WTC11 (cell line): ENCODE data around the gene PHLDB1. TPM values are rescaled to one million over a fixed set of nuclear protein-coding genes. Genes with fewer than 3 reads are reported as not detected.

ENCODE experiments used
- ATAC-seq: fragments of 200-7000 bp; cut with Tn5 transposase; 2 replicates; pipeline ENCODE4 v1.10.0; 2021; ENCODE audit warnings: mild to moderate bottlenecking, moderate library complexity
- CTCF ChIA-PET: fragments of 300-600 bp; sonication (Branson Sonifier 250); formaldehyde crosslinking; loops from one replicate; lab custom pipeline; 2021; ENCODE audit warnings: antibody characterized with exemption; lab: Charles Lee
- POLR2A ChIA-PET: fragments of 350-600 bp; sonication (Branson Sonifier 250); formaldehyde crosslinking; loops from one replicate; lab custom pipeline; 2021; ENCODE audit warnings: antibody characterized with exemption; lab: Charles Lee
- DNase-seq: peaks from one replicate; pipeline ENCODE4 v3.0.0; 2021; ENCODE audit warnings: low spot score
- H3K27ac Mint-ChIP-seq: 2 replicates; pipeline ENCODE4 v1.8.0; 2021; ENCODE audit warnings: mixed read lengths
- H3K27me3 Mint-ChIP-seq: 2 replicates; pipeline ENCODE4 v1.8.0; 2021; ENCODE audit warnings: low read depth, mild to moderate bottlenecking, moderate library complexity, mixed read lengths
- H3K36me3 Mint-ChIP-seq: 2 replicates; pipeline ENCODE4 v1.8.0; 2021; ENCODE audit warnings: mixed read lengths
- H3K4me1 Mint-ChIP-seq: 2 replicates; pipeline ENCODE4 v1.8.0; 2022; ENCODE audit warnings: mixed read lengths
- H3K4me3 Mint-ChIP-seq: 2 replicates; pipeline ENCODE4 v1.8.0; 2021; ENCODE audit warnings: mild to moderate bottlenecking, moderate library complexity, mixed read lengths
- H3K9me3 Mint-ChIP-seq: 2 replicates; pipeline ENCODE4 v1.8.0; 2021; ENCODE audit warnings: mixed read lengths
- ATF1 ChIP-seq: sonication (generic); formaldehyde crosslinking; IDR thresholded peaks from 2 replicates; pipeline ENCODE4 v1.8.1; 2023; ENCODE audit warnings: mild to moderate bottlenecking, moderate library complexity, missing genetic modification reagents
- GTF2I ChIP-seq: fragments of 250-450 bp; sonication (Bioruptor Pico); conservative IDR thresholded peaks from 2 replicates; pipeline ENCODE4 v1.4.0; 2021; ENCODE audit warnings: mild to moderate bottlenecking
- NFATC4 ChIP-seq: fragments of 250-450 bp; sonication (Bioruptor Pico); IDR thresholded peaks from 2 replicates; pipeline ENCODE4 v1.9.0; 2021; ENCODE audit warnings: mild to moderate bottlenecking
- NR1H2 ChIP-seq: sonication (generic); formaldehyde crosslinking; IDR thresholded peaks from 2 replicates; pipeline ENCODE4 v1.9.0; 2021; ENCODE audit warnings: mild to moderate bottlenecking, moderate library complexity, missing genetic modification reagents
- NR3C1 ChIP-seq: sonication (generic); formaldehyde crosslinking; conservative IDR thresholded peaks from 2 replicates; pipeline ENCODE4 v1.8.1; 2023; ENCODE audit warnings: low read depth, mild to moderate bottlenecking, missing genetic modification reagents
- SMAD3 ChIP-seq: sonication (generic); formaldehyde crosslinking; IDR thresholded peaks from 2 replicates; pipeline ENCODE4 v1.8.0; 2022; ENCODE audit warnings: missing genetic modification reagents, mild to moderate bottlenecking, borderline replicate concordance
- SMAD4 ChIP-seq: sonication (generic); formaldehyde crosslinking; IDR thresholded peaks from 2 replicates; pipeline ENCODE4 v1.8.0; 2022; ENCODE audit warnings: mild to moderate bottlenecking, missing genetic modification reagents
- TP53 ChIP-seq: sonication (generic); formaldehyde crosslinking; IDR thresholded peaks from 2 replicates; pipeline ENCODE4 v1.8.1; 2023; ENCODE audit warnings: mild to moderate bottlenecking, missing genetic modification reagents
- ZNF121 ChIP-seq: sonication (generic); formaldehyde crosslinking; IDR thresholded peaks from 2 replicates; pipeline ENCODE4 v1.8.0; 2023; ENCODE audit warnings: missing genetic modification reagents
- ZNF138 ChIP-seq: sonication (generic); formaldehyde crosslinking; conservative IDR thresholded peaks from 2 replicates; pipeline ENCODE4 v1.8.1; 2022; ENCODE audit warnings: mild to moderate bottlenecking, moderate library complexity, missing genetic modification reagents
- total RNA-seq: library from RNA; stranded (reverse); gene quantifications from 3 replicates; pipeline ENCODE4 v1.2.3, GENCODE V29; 2021
- TF ChIP-seq, protein P1 (sequence below): sonication (generic); formaldehyde crosslinking; IDR thresholded peaks from 2 replicates; pipeline ENCODE4 v1.8.1; 2023; ENCODE audit warnings: mild to moderate bottlenecking, missing genetic modification reagents, moderate library complexity
- TF ChIP-seq, protein P2 (sequence below): sonication (generic); formaldehyde crosslinking; IDR thresholded peaks from 2 replicates; pipeline ENCODE4 v1.8.1; 2023; ENCODE audit warnings: mild to moderate bottlenecking, moderate library complexity, missing genetic modification reagents
- TF ChIP-seq, protein P3 (sequence below): sonication (generic); formaldehyde crosslinking; IDR thresholded peaks from 2 replicates; pipeline ENCODE4 v1.8.1; 2022; ENCODE audit warnings: mild to moderate bottlenecking, moderate library complexity, missing genetic modification reagents
- TF ChIP-seq, protein P4 (sequence below): fragments of 250-450 bp; sonication (Bioruptor Pico); IDR thresholded peaks from 2 replicates; pipeline ENCODE4 v1.8.0; 2021; ENCODE audit warnings: mild to moderate bottlenecking
- TF ChIP-seq, protein P5 (sequence below): sonication (generic); formaldehyde crosslinking; IDR thresholded peaks from 2 replicates; pipeline ENCODE4 v1.8.1; 2023; ENCODE audit warnings: mild to moderate bottlenecking, missing genetic modification reagents, moderate library complexity
- TF ChIP-seq, protein P6 (sequence below): sonication (generic); formaldehyde crosslinking; IDR thresholded peaks from 2 replicates; pipeline ENCODE4 v1.8.0; 2023; ENCODE audit warnings: mild to moderate bottlenecking, missing genetic modification reagents
- TF ChIP-seq, protein P7 (sequence below): sonication (generic); formaldehyde crosslinking; IDR thresholded peaks from 2 replicates; pipeline ENCODE4 v1.8.1; 2022; ENCODE audit warnings: low read depth, mild to moderate bottlenecking, moderate library complexity, missing genetic modification reagents, borderline replicate concordance

Gene PHLDB1
- total RNA-seq, 1 experiment from 2014 or later: 83.1 TPM

DNA sequence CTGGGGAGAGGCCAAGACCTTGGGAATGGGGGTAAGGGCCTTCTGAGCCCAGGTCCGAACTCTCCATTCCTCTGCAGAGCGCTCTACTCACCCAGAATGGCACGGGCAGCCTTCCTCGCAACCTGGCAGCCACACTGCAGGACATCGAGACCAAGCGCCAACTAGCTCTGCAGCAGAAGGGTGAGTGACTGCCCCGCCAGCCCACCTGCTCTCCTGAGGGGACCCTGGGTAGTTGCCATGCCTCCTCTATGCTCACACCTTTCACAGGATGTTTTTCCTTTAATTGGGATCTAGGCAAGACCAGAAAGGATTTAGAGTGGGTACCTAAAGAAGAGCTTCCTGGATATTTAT is 36.6 kb downstream of the PHLDB1 start:
- no peaks in the 10 kb centered on the region for H3K4me1 Mint-ChIP-seq
- ChIA-PET CTCF (no interaction called here), POLR2A (no interaction called here)
- H3K9me3 Mint-ChIP-seq: no peaks in the 10 kb centered on the region
- no peaks in the 10 kb centered on the region for H3K27me3 Mint-ChIP-seq
- no peak overlapping the region for H3K27ac Mint-ChIP-seq
- peaks cover 39% of the 10 kb centered on the region for H3K36me3 Mint-ChIP-seq
- TF ChIP-seq, protein P1, sequence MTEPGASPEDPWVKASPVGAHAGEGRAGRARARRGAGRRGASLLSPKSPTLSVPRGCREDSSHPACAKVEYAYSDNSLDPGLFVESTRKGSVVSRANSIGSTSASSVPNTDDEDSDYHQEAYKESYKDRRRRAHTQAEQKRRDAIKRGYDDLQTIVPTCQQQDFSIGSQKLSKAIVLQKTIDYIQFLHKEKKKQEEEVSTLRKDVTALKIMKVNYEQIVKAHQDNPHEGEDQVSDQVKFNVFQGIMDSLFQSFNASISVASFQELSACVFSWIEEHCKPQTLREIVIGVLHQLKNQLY (CRISPR knock-in tag): no peak
- TF ChIP-seq, protein P2, sequence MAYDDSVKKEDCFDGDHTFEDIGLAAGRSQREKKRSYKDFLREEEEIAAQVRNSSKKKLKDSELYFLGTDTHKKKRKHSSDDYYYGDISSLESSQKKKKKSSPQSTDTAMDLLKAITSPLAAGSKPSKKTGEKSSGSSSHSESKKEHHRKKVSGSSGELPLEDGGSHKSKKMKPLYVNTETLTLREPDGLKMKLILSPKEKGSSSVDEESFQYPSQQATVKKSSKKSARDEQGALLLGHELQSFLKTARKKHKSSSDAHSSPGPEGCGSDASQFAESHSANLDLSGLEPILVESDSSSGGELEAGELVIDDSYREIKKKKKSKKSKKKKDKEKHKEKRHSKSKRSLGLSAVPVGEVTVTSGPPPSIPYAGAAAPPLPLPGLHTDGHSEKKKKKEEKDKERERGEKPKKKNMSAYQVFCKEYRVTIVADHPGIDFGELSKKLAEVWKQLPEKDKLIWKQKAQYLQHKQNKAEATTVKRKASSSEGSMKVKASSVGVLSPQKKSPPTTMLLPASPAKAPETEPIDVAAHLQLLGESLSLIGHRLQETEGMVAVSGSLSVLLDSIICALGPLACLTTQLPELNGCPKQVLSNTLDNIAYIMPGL: no peak
- TF ChIP-seq, protein P3, sequence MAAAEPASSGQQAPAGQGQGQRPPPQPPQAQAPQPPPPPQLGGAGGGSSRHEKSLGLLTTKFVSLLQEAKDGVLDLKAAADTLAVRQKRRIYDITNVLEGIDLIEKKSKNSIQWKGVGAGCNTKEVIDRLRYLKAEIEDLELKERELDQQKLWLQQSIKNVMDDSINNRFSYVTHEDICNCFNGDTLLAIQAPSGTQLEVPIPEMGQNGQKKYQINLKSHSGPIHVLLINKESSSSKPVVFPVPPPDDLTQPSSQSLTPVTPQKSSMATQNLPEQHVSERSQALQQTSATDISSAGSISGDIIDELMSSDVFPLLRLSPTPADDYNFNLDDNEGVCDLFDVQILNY (CRISPR knock-in tag): no peak
- TF ChIP-seq, protein P4, sequence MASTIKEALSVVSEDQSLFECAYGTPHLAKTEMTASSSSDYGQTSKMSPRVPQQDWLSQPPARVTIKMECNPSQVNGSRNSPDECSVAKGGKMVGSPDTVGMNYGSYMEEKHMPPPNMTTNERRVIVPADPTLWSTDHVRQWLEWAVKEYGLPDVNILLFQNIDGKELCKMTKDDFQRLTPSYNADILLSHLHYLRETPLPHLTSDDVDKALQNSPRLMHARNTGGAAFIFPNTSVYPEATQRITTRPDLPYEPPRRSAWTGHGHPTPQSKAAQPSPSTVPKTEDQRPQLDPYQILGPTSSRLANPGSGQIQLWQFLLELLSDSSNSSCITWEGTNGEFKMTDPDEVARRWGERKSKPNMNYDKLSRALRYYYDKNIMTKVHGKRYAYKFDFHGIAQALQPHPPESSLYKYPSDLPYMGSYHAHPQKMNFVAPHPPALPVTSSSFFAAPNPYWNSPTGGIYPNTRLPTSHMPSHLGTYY: no peak
- TF ChIP-seq, protein P5, sequence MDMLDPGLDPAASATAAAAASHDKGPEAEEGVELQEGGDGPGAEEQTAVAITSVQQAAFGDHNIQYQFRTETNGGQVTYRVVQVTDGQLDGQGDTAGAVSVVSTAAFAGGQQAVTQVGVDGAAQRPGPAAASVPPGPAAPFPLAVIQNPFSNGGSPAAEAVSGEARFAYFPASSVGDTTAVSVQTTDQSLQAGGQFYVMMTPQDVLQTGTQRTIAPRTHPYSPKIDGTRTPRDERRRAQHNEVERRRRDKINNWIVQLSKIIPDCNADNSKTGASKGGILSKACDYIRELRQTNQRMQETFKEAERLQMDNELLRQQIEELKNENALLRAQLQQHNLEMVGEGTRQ (CRISPR knock-in tag): no peak
- no peak for ATAC-seq
- no peak for DNase-seq
- H3K4me3 Mint-ChIP-seq: no peak overlapping the region

DNA sequence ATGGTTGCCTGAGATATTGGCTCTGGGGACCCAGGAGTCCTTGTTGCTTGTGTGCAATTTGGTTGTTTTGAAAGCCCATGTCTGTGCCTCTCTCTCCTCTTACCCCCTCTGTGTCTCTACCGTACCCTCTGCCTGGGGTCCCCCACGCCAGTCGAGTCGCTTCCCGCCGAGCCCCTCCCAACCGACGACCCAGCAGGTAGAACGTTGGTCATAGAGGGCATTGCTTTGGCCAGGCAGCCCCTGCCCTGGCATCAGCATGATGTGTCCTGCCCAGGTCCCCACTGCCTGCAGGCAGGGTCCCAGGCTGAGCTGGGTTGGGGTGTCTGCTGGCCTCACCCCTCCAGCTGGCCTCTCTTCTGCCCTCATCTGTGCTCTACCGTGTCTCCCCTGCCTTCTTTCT is 37.1 kb downstream of the PHLDB1 start:
- Mint-ChIP-seq H3K27ac (no peak overlapping the region), H3K27me3 (no peaks in the 10 kb centered on the region), H3K4me3 (no peak overlapping the region), H3K9me3 (no peaks in the 10 kb centered on the region), H3K36me3 (peaks cover 38% of the 10 kb centered on the region), H3K4me1 (no peaks in the 10 kb centered on the region)
- TF ChIP-seq ZNF138 (no peak), ZNF121 (CRISPR knock-in tag) (no peak), GTF2I (CRISPR knock-in tag) (no peak), TP53 (CRISPR knock-in tag) (no peak), SMAD4 (CRISPR knock-in tag) (no peak), SMAD3 (no peak), NFATC4 (CRISPR knock-in tag) (no peak), NR3C1 (CRISPR knock-in tag) (no peak), ATF1 (CRISPR knock-in tag) (no peak), NR1H2 (CRISPR knock-in tag) (no peak)
- TF ChIP-seq, protein P6, sequence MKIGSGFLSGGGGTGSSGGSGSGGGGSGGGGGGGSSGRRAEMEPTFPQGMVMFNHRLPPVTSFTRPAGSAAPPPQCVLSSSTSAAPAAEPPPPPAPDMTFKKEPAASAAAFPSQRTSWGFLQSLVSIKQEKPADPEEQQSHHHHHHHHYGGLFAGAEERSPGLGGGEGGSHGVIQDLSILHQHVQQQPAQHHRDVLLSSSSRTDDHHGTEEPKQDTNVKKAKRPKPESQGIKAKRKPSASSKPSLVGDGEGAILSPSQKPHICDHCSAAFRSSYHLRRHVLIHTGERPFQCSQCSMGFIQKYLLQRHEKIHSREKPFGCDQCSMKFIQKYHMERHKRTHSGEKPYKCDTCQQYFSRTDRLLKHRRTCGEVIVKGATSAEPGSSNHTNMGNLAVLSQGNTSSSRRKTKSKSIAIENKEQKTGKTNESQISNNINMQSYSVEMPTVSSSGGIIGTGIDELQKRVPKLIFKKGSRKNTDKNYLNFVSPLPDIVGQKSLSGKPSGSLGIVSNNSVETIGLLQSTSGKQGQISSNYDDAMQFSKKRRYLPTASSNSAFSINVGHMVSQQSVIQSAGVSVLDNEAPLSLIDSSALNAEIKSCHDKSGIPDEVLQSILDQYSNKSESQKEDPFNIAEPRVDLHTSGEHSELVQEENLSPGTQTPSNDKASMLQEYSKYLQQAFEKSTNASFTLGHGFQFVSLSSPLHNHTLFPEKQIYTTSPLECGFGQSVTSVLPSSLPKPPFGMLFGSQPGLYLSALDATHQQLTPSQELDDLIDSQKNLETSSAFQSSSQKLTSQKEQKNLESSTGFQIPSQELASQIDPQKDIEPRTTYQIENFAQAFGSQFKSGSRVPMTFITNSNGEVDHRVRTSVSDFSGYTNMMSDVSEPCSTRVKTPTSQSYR (CRISPR knock-in tag): no peak
- TF ChIP-seq, protein P7, sequence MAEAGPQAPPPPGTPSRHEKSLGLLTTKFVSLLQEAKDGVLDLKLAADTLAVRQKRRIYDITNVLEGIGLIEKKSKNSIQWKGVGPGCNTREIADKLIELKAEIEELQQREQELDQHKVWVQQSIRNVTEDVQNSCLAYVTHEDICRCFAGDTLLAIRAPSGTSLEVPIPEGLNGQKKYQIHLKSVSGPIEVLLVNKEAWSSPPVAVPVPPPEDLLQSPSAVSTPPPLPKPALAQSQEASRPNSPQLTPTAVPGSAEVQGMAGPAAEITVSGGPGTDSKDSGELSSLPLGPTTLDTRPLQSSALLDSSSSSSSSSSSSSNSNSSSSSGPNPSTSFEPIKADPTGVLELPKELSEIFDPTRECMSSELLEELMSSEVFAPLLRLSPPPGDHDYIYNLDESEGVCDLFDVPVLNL: no peak
- ChIA-PET POLR2A (no interaction called here), CTCF (interaction anchor here (0.6 kb wide), 1 partner anchor 9 kb away, joined by 3 read pairs; no protein-coding TSS in a partner anchor)
- ATAC-seq (no peak), DNase-seq (no peak)
